ENCODE data around the gene SLC7A14. TPM values are rescaled to one million over a fixed set of nuclear protein-coding genes. Genes with fewer than 3 reads are reported as not detected.

Gene SLC7A14
- total and polyA plus RNA-seq, 2 of the 4 experiments (the other 2 are of a cell fraction), result 2.7 to 6.8 TPM

DNA sequence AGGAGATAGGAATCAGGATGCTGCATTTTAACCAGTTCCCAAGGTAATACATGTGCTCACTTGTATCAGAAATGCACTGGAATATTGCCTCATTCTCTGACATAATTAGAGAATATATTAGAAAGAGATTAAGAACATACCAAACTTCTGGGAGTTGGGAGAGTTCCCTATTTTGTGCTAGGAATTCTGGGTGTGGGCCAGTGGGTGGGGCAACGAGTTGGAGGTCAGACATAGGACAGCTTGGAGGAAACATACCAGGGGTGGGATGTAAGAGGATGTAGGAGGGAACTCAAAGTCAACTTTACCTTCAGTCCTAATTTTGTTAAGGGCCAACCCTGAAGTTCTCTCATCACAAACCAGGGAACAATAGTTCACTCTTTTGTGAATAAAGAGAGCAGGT, 83.6 kb downstream of the SLC7A14 start:
- dilution Hi-C loops (cut with HindIII; ENCODE audit: low sequenced_read_pairs, unreplicated experiment), result no loop called here
- intact Hi-C loops (cut with micrococcal nuclease), result no loop called here
- peak; percentile 19 for DNase-seq
- H3K18ac ChIP-seq (ENCODE audit: low read depth, low read length), result no peak overlapping the region
- ATAC-seq (ENCODE audit: low read depth), result no peak
- no peak overlapping the region for H3K14ac ChIP-seq (replicated peaks; ENCODE audit: low read depth, low read length)
- in situ Hi-C loops (cut with MboI; ENCODE audit: low sequenced_read_pairs), result no loop called here
- no peak overlapping the region for H2BK15ac ChIP-seq (ENCODE audit: low read depth, low read length)
- no peak overlapping the region for H3K56ac ChIP-seq (ENCODE audit: extremely low read depth, insufficient read depth, low read length)
- no peak overlapping the region for H2AK9ac ChIP-seq (replicated peaks; ENCODE audit: low read depth, low read length, poor library complexity)
- H4K5ac ChIP-seq (ENCODE audit: low read depth, low read length), result no peak overlapping the region
- TF ChIP-seq POLR2A (IDR thresholded peaks at IDR 0.05; ENCODE audit: low read depth, low read length), result no peak
- no peak for TF ChIP-seq NFE2L2 (IDR thresholded peaks at IDR 0.05; ENCODE audit: low read depth, low read length)
- no peak for TF ChIP-seq RCOR1 (IDR thresholded peaks at IDR 0.05; ENCODE audit: insufficient replicate concordance, low read length)
- TF ChIP-seq MAZ (IDR thresholded peaks at IDR 0.05; ENCODE audit: borderline replicate concordance, low read depth, low read length), result no peak
- no peak for TF ChIP-seq CHD1 (IDR thresholded peaks at IDR 0.05; ENCODE audit: low read depth, low read length)
- no peak for TF ChIP-seq RFX5 (IDR thresholded peaks at IDR 0.05; ENCODE audit: low read depth, low read length)
- TF ChIP-seq, protein P1, sequence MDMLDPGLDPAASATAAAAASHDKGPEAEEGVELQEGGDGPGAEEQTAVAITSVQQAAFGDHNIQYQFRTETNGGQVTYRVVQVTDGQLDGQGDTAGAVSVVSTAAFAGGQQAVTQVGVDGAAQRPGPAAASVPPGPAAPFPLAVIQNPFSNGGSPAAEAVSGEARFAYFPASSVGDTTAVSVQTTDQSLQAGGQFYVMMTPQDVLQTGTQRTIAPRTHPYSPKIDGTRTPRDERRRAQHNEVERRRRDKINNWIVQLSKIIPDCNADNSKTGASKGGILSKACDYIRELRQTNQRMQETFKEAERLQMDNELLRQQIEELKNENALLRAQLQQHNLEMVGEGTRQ (IDR thresholded peaks at IDR 0.05; ENCODE audit: low read depth, low read length), result no peak
- TF ChIP-seq BHLHE40 (IDR thresholded peaks at IDR 0.05; ENCODE audit: low read depth, low read length), result no peak
- no peak for TF ChIP-seq FOS (IDR thresholded peaks at IDR 0.05; ENCODE audit: low read depth, low read length)
- no peak for TF ChIP-seq MXI1 (IDR thresholded peaks at IDR 0.05; ENCODE audit: borderline replicate concordance, low read depth, low read length)
- TF ChIP-seq CEBPB (IDR thresholded peaks at IDR 0.05; ENCODE audit: low read depth, low read length), result no peak
- no peak for TF ChIP-seq MAFK (IDR thresholded peaks at IDR 0.05; ENCODE audit: low read depth, low read length)
- TF ChIP-seq RAD21 (IDR thresholded peaks at IDR 0.05; ENCODE audit: low read length), result no peak
- TF ChIP-seq, protein P2, sequence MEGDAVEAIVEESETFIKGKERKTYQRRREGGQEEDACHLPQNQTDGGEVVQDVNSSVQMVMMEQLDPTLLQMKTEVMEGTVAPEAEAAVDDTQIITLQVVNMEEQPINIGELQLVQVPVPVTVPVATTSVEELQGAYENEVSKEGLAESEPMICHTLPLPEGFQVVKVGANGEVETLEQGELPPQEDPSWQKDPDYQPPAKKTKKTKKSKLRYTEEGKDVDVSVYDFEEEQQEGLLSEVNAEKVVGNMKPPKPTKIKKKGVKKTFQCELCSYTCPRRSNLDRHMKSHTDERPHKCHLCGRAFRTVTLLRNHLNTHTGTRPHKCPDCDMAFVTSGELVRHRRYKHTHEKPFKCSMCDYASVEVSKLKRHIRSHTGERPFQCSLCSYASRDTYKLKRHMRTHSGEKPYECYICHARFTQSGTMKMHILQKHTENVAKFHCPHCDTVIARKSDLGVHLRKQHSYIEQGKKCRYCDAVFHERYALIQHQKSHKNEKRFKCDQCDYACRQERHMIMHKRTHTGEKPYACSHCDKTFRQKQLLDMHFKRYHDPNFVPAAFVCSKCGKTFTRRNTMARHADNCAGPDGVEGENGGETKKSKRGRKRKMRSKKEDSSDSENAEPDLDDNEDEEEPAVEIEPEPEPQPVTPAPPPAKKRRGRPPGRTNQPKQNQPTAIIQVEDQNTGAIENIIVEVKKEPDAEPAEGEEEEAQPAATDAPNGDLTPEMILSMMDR (conservative IDR thresholded peaks at IDR 0.05; ENCODE audit: low read depth, low read length), result no peak
- TF ChIP-seq, protein P3, sequence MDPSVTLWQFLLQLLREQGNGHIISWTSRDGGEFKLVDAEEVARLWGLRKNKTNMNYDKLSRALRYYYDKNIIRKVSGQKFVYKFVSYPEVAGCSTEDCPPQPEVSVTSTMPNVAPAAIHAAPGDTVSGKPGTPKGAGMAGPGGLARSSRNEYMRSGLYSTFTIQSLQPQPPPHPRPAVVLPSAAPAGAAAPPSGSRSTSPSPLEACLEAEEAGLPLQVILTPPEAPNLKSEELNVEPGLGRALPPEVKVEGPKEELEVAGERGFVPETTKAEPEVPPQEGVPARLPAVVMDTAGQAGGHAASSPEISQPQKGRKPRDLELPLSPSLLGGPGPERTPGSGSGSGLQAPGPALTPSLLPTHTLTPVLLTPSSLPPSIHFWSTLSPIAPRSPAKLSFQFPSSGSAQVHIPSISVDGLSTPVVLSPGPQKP (IDR thresholded peaks at IDR 0.05; ENCODE audit: borderline replicate concordance, low read depth, low read length), result no peak
- no peak for TF ChIP-seq SMC3 (IDR thresholded peaks at IDR 0.05; ENCODE audit: low read depth, low read length)
- no peaks in the 10 kb centered on the region for H3K9me3 ChIP-seq (ENCODE audit: control insufficient read depth, insufficient read depth, low read length)
- no peak overlapping the region for H3K4me2 ChIP-seq (ENCODE audit: low read depth, low read length)
- no peak overlapping the region for H2BK5ac ChIP-seq (ENCODE audit: low read depth, low read length, poor library complexity, severe bottlenecking)
- no TSS peak for BruUV-seq (replicated peaks)
- WGBS, 2 experiments (ENCODE audit: extremely low coverage in 2 of 2, insufficient read length in 1 of 2), result no CpG with 5 or more reads among the region's 1 CpG
- H2AK5ac ChIP-seq (ENCODE audit: low read depth, low read length), result no peak overlapping the region
- no peaks in the 10 kb centered on the region for H3K79me1 ChIP-seq (ENCODE audit: low read depth in 1 of 2, low read length in 2 of 2)
- peaks cover 3% of the 10 kb centered on the region for H3K9me1 ChIP-seq (ENCODE audit: insufficient read depth, low read length)
- no peak overlapping the region for H4K8ac ChIP-seq (ENCODE audit: low read depth in 2 of 2, low read length in 2 of 2)
- no peak overlapping the region for H3K4me3 ChIP-seq (ENCODE audit: insufficient read depth, low read depth, low read length)
- peaks cover 1% of the 10 kb centered on the region; the same call in 1 of the 2 replicates for H3K4me1 ChIP-seq (ENCODE audit: control insufficient read depth, insufficient read depth, low read length)
- H3K27ac ChIP-seq (ENCODE audit: insufficient read depth, low read length), result no peak overlapping the region
- no peak overlapping the region for H2BK120ac ChIP-seq (ENCODE audit: low read depth, low read length)
- CTCF ChIA-PET, result no interaction called here
- H4K20me1 ChIP-seq (ENCODE audit: insufficient read depth, low read length), result no peaks in the 10 kb centered on the region
- no peak overlapping the region for H2BK20ac ChIP-seq (ENCODE audit: low read depth, low read length)
- H3K4ac ChIP-seq (ENCODE audit: low read depth, low read length), result no peak overlapping the region
- H3K36me3 ChIP-seq (ENCODE audit: control insufficient read depth, insufficient read depth, low read length), result no peaks in the 10 kb centered on the region
- H3K9ac ChIP-seq (ENCODE audit: low read depth, low read length), result no peak overlapping the region
- no peaks in the 10 kb centered on the region for H3K27me3 ChIP-seq (ENCODE audit: control insufficient read depth, insufficient read depth, low read length)
- no peak overlapping the region for H2AFZ ChIP-seq (replicated peaks; ENCODE audit: low read length, poor library complexity)
- POLR2A ChIA-PET (ENCODE audit: unreplicated experiment), result no interaction called here
- no peak overlapping the region for H3K23ac ChIP-seq (ENCODE audit: low read depth, low read length)
- no peak overlapping the region for H4K91ac ChIP-seq (ENCODE audit: insufficient read depth, low read depth, low read length)

Measured in IMR-90 (cell line).